Mucosa of gallbladder (tissue), 1 donor: ENCODE results near the gene SPTBN1. TPM values are rescaled to one million over a fixed set of nuclear protein-coding genes. Genes with fewer than 3 reads are reported as not detected.
"Not testable (repeated sequence)": the region's sequence is repeated elsewhere in the genome, so short reads cannot be mapped to it uniquely, and the experiment has no call there.

Experiments used
- DNase-seq: peaks from one replicate; pipeline ENCODE4 v3.0.0-alpha.2; 2020; ENCODE audit warnings: low spot score
- total RNA-seq: library from RNA; stranded (reverse); gene quantifications from one replicate; pipeline ENCODE4 v1.2.1, GENCODE V29; 2021
- donor health status: DM: no; HTN: no; CAD: no.

SPTBN1 gene
- total RNA-seq, 1 donor from 2014 or later: 433 TPM

- DNase-seq: no peak
These were observed 215.9 kb downstream of the SPTBN1 start for GRCh38 chr2:54671875-54672589.

DNA sequence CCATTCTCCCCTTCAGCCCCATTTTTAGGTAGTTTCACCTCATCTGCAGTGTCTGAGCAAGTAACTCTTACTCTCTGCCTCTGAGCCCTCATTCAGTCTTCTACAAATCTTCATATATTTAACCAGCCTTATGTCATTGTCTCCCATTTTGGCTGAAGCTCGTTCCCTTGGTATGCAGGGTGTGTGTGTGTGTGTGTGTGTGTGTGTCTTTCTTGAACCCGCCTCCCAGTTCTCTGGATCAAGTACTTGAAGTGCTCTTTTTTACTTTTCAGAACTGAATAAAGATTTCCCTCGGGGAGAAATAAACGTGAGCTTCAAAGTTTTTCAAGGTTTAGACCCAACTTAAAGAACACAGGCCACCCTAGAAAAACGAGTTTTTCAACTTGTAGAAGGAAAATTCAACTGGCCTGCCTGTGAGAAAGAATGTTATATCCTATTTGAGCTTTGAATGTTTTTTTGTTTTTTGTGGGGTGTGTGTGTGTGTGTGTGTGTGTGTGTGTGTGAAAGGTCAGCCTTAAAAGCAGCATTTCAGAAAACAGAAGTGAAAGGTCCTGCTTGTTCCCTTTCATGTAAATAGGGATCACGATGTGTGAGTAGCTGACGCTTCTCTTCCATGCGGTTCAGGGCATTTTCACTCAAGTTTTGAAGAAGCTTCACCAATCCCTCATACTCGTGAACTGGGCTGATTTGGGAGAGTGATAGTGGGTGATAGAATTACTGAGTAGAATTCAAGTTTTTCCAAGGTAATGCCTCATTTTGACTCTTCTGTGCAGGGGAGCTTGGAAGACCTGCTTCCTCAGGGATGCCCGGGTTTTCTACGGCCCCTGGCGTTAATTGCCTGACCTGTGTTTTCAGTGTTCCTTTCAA is 216.7 kb downstream of the SPTBN1 start:
- DNase-seq: no peak

- peak; percentile 75 for DNase-seq
These were observed 217.4 kb downstream of the SPTBN1 start for GRCh38 chr2:54673501-54673998.

GRCh38 chr2:54675281-54675680 is 219.2 kb downstream of the SPTBN1 start:
- no peak for DNase-seq

DNA sequence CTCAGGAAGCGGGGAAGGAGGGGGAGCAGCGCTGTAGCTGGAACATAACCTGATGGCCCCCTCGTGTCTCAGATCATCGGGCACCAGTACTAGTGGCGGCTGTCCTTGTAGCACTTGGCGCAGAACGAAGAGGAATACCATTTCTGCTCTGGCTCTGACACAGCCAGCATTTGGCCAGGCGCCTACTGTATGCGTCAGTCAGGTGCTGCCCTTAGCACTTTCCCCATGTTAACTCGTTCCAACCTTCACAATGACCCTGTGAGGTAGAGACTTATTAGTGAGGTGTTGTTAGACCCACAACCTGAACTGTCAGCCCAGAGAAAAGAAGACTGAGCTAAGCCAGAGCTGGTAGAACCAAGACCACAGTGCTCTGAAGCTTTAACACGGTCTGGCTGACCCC is 219.6 kb downstream of the SPTBN1 start:
- peak; percentile 67 for DNase-seq

GRCh38 chr2:54676656-54677055 is 220.5 kb downstream of the SPTBN1 start:
- no peak for DNase-seq

GRCh38 chr2:54677476-54678265 is 221.5 kb downstream of the SPTBN1 start:
- DNase-seq: no peak

DNA sequence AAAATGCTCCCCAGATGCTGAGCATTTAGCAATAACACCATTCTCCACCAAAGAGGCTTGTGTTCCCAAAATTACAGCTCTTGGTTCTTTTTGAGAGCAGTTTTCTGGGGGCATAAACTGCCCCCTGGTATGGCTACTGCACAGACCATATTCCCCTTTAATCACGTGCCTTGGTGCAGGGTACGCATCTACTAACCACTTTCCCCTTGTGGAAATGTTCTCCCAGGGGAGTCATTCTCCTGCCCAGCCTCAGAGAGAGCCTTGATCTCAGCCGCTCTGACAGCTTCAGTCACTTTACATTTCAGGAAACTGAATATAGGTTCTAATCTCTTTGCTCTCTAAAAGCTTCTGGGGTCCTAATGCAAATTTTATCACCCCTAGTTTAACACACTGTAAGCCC is 222.6 kb downstream of the SPTBN1 start:
- DNase-seq: no peak

DNA sequence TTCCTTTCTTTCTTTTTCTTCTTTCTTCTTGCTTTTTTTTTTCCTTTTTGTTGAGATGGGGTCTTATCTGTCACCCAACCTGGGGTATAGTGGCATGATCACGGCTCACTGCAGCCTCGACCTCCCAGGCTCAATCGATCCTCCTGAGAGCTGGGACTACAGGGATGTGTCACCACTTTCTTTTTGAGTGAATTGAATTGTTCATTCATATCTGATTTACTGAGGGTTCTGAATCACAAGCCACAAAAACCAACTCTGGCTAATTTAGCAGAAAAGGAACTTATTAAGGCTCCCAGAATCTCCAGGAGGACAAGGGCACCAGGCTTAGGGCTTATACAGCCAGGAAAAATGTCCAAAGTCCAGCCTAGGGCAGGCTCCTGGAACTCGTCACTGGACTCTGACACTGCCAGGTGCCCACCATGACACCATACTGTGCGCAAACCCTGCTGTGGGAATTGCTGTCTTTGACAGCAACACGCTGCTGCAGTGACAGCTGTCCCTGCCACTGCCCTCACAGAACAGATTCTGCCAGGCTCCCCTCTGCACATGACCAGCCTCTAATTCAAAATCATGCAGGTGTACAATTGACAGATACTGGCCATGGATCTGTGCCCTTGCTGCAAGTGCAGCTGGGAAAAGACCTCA is 224.4 kb downstream of the SPTBN1 start:
- DNase-seq: no peak

DNA sequence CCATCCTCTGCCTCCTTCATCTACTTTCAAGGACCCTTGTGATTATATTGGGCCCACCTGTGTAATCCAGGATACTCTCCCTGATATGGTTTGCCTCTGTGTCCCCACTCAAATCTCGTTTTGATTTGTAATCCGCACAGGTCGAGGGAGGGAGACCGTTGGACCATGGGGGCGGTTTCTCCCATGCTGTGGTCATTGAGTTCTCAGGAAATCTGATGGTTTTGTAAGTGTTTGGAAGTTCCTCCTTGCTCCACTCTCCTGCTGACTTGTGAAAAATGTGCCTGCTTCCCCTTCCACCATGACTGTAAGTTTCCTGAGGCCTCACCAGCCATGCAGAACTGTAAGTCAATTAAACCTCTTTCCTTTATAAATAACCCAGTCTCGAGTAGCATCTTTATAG is 225.3 kb downstream of the SPTBN1 start:
- no peak for DNase-seq

DNA sequence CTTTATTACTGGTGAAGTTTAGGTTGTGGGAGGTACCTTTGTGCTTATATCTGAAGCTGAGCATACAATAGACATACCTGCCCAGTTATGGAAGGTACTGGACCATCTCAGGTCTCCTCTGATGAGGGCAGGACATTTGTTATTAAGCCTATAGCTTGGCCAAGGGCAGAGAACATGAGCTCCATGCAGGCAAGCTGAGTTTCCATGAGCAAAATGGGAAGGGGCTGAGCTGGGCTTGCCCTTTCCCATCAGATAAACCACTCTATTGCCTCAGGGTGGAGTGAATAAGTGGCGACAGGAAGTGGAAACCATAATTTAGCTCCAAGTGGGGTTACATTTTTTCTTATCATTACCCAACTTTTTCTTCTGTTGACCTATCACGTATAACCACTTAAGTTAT is 227.5 kb downstream of the SPTBN1 start:
- no peak for DNase-seq

DNA sequence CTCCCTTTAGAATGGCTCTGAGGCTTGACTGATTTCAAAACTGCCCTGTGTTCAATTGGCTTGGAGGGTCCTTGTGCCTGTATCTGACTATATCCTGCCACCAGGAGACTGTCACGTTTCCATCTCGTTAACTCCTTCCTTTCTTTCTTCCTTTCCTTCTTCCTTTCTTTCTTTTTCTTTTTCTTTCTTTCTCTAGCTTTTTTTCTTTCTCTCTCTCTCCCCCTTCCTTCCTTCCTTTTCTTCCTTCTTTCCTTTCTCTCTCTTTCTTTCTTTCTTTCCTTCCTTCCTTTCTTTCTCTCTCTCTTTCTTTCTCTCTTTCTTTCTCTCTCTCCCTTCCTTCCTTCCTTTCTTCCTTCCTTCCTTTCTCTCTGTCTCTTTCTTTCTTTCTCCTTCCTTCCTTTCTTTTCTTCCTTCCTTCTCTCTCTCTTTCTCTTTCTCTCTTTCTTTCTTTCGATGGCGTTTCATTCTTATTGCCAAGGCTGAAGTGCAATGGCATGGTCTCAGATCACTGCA is 229.2 kb downstream of the SPTBN1 start:
- no peak for DNase-seq

DNA sequence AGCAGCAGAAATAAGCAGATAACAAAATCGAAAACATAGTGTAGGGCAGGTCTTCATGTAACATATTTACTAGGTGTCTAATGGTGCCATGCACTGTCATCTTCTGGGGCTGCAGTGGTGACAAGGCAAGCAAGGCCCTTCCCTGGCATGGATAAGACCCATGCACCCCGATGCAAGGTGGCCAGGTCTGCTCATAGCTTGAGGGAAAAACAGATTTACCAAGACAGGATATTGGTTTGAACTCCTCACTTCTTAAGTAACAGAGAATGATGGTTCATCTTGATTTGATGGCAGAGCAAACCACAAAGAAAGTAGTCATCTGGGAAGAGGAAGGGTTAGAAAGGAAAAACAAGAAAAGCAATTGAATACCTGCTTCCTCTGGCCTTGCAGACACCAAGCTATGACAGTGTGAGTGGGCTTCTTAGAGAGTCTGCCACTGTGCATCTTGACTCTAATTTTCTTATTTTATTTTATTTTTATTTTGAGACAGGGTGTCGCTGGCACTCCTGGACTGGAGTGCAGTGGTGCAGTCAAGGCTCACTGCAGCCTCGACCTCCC is 231.5 kb downstream of the SPTBN1 start:
- no peak for DNase-seq

GRCh38 chr2:54691445-54692135 is 235.5 kb downstream of the SPTBN1 start:
- DNase-seq: peak; percentile 67

DNA sequence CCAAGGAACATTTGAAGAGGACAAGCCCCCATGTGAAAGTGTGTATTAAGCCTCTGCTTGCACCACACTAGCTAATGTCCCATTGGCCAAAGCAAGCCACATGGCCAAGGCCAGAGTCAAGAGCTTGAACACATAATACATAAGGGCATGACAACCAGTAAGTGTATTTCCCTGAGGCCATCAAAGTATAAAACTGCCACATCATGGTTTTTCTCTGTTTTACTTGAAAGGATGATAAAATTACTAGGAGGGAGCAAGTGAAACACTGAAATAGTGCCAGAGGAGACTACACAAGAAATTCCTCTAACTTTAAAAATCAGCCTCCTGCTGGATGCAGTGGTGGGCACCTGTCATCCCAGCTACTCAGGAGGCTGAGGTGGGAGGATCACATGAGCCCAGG is 236.4 kb downstream of the SPTBN1 start:
- DNase-seq: no peak

GRCh38 chr2:54695378-54695777 is 239.3 kb downstream of the SPTBN1 start:
- DNase-seq: no peak

DNA sequence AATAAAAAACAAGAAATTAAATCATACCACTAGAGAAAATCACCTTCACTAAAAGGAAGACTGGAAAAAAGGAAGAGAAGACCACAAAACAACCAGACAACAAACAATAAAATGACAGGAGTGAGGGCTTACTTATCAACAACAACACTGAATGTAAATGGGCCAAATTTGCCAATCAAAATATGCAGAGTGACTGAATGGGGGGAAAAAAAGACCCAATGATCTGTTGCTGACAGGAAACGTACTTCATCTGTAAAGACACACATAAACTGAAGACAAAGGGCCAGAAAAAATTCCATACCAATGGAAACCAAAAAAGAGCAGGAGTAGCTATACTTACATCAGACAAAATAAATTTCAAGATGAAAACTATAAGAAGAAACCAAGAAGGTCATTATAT is 241.8 kb downstream of the SPTBN1 start:
- DNase-seq: no peak

DNA sequence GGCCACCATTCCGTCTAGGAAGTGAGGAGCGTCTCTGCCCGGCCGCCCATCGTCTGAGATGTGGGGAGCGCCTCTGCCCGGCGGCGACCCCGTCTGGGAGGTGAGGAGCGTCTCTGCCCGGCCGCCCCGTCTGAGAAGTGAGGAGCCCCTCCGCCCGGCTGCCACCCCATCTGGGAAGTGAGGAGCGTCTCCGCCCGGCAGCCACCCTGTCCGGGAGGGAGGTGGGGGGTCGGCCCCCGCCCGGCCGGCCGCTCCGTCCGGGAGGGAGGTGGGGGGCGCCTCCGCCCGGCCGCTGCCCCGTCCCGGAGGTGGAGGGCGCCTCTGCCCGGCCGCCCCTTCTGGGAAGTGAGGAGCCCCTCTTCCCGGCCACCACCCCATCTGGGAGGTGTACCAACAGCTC is 242.8 kb downstream of the SPTBN1 start:
- DNase-seq: not testable (repeated sequence)

- DNase-seq: no peak
These were observed 243.5 kb downstream of the SPTBN1 start for GRCh38 chr2:54699665-54700064.

DNA sequence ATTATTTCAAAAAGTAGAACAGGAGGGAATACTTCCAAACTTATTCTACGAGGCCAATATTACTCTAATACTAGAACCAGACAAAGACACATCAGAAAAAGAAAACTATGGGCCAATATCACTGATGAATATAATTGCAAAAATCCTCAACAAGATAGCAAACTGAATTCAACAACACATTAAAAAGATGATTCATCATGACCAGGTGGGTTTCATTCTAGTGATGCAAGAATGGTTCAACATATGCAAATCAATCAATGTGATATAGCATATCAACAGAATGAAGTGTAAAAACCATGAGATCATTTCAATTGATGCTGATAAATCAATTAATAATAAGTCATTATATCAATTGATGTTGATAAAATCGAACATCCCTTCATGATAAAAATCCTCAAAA is 244.9 kb downstream of the SPTBN1 start:
- no peak for DNase-seq
